Measurements from ENCODE around the gene CCSER1.
"Not testable (repeated sequence)": the region's sequence is repeated elsewhere in the genome, so short reads cannot be mapped to it uniquely, and the experiment has no call there.

The CCSER1 gene

GRCh38 chr4:90705501-90705900, 578.3 kb downstream of the CCSER1 start:
- no CpG with 5 or more reads among the region's 6 CpGs for WGBS, 2 donors (ENCODE audit: extremely low coverage in 2 of 2, insufficient read length in 2 of 2, insufficient replicate concordance in 1 of 2)
- H2BK5ac ChIP-seq (ENCODE audit: low read length); H4K91ac ChIP-seq (ENCODE audit: low read depth, low read length, poor library complexity); H3K79me1 ChIP-seq (ENCODE audit: low read depth, low read length); H3K36me3 ChIP-seq (replicated peaks in 1 of 2; ENCODE audit: control insufficient read depth in 2 of 2, insufficient read depth in 2 of 2, low read length in 2 of 2); H3K9ac ChIP-seq (ENCODE audit: low read depth, low read length, poor library complexity); H2AFZ ChIP-seq (ENCODE audit: low read length); H3K4me3 ChIP-seq (ENCODE audit: low read length in 2 of 2); H2BK120ac ChIP-seq (ENCODE audit: low read depth, low read length); H3K4me2 ChIP-seq (ENCODE audit: insufficient read depth, low read length, poor library complexity, severe bottlenecking); DNase-seq (ENCODE audit: low spot score); H2BK12ac ChIP-seq (ENCODE audit: low read length); H3K9me3 ChIP-seq (replicated peaks in 1 of 2; ENCODE audit: control insufficient read depth in 2 of 2, insufficient read depth in 1 of 2, low read depth in 1 of 2, low read length in 2 of 2); H3K4ac ChIP-seq (ENCODE audit: low read length); H3K27ac ChIP-seq (replicated peaks; ENCODE audit: low read length); H2BK15ac ChIP-seq (ENCODE audit: low read length); H3K18ac ChIP-seq (ENCODE audit: low read length); H3K4me1 ChIP-seq (ENCODE audit: control insufficient read depth in 2 of 2, insufficient read depth in 1 of 2, low read depth in 1 of 2, low read length in 2 of 2); H3K27me3 ChIP-seq (ENCODE audit: control insufficient read depth in 3 of 3, insufficient read depth in 3 of 3, low read depth in 1 of 3, low read length in 3 of 3); H3K14ac ChIP-seq (ENCODE audit: low read length); H4K8ac ChIP-seq (ENCODE audit: low read depth, low read length); H3K23ac ChIP-seq (ENCODE audit: low read depth, low read length, poor library complexity); H2AK5ac ChIP-seq (ENCODE audit: low read depth, low read length): not testable (repeated sequence)

GRCh38 chr4:90715242-90715641, 588.0 kb downstream of the CCSER1 start:
- H2BK15ac ChIP-seq (ENCODE audit: low read length), result no peak overlapping the region

GRCh38 chr4:90718931-90719330, 591.7 kb downstream of the CCSER1 start:
- Histone ChIP-seq H2BK5ac (ENCODE audit: low read length) (no peak overlapping the region), H3K27me3 (ENCODE audit: control insufficient read depth in 3 of 3, insufficient read depth in 3 of 3, low read depth in 1 of 3, low read length in 3 of 3) (no peaks in the 10 kb centered on the region), H2AFZ (ENCODE audit: low read length) (no peak overlapping the region), H3K36me3 (replicated peaks in 1 of 2; ENCODE audit: control insufficient read depth in 2 of 2, insufficient read depth in 2 of 2, low read length in 2 of 2) (no peaks in the 10 kb centered on the region), H3K4me3 (ENCODE audit: low read length in 2 of 2) (no peak overlapping the region), H4K91ac (ENCODE audit: low read depth, low read length, poor library complexity) (no peak overlapping the region), H2BK12ac (ENCODE audit: low read length) (no peak overlapping the region), H2AK5ac (ENCODE audit: low read depth, low read length) (no peak overlapping the region), H3K9me3 (replicated peaks in 1 of 2; ENCODE audit: control insufficient read depth in 2 of 2, insufficient read depth in 1 of 2, low read depth in 1 of 2, low read length in 2 of 2) (no peaks in the 10 kb centered on the region), H3K4me1 (ENCODE audit: control insufficient read depth in 2 of 2, insufficient read depth in 1 of 2, low read depth in 1 of 2, low read length in 2 of 2) (no peaks in the 10 kb centered on the region), H3K27ac (replicated peaks; ENCODE audit: low read length) (no peak overlapping the region), H4K8ac (ENCODE audit: low read depth, low read length) (no peak overlapping the region), H3K4me2 (ENCODE audit: insufficient read depth, low read length, poor library complexity, severe bottlenecking) (no peak overlapping the region), H3K18ac (ENCODE audit: low read length) (no peak overlapping the region), H3K9ac (ENCODE audit: low read depth, low read length, poor library complexity) (no peak overlapping the region), H2BK120ac (ENCODE audit: low read depth, low read length) (no peak overlapping the region), H2BK15ac (ENCODE audit: low read length) (no peak overlapping the region), H3K23ac (ENCODE audit: low read depth, low read length, poor library complexity) (no peak overlapping the region), H3K14ac (ENCODE audit: low read length) (no peak overlapping the region), H3K79me1 (ENCODE audit: low read depth, low read length) (no peaks in the 10 kb centered on the region), H3K4ac (ENCODE audit: low read length) (no peak overlapping the region)
- no CpG with 5 or more reads among the region's 10 CpGs for WGBS, 2 donors (ENCODE audit: extremely low coverage in 2 of 2, insufficient read length in 2 of 2, insufficient replicate concordance in 1 of 2)
- no peak for DNase-seq (ENCODE audit: low spot score)

More at GRCh38 chr4:90715242-90715641, 588.0 kb downstream of the CCSER1 start:
- H2BK5ac ChIP-seq (ENCODE audit: low read length), result no peak overlapping the region
- H2BK120ac ChIP-seq (ENCODE audit: low read depth, low read length), result no peak overlapping the region
- WGBS, 2 donors (ENCODE audit: extremely low coverage in 2 of 2, insufficient read length in 2 of 2, insufficient replicate concordance in 1 of 2), result no CpG with 5 or more reads among the region's 1 CpG
- no peak overlapping the region for H3K18ac ChIP-seq (ENCODE audit: low read length)
- no peaks in the 10 kb centered on the region for H3K36me3 ChIP-seq (replicated peaks in 1 of 2; ENCODE audit: control insufficient read depth in 2 of 2, insufficient read depth in 2 of 2, low read length in 2 of 2)
- H4K8ac ChIP-seq (ENCODE audit: low read depth, low read length), result no peak overlapping the region
- no peak overlapping the region for H3K4me3 ChIP-seq (ENCODE audit: low read length in 2 of 2)
- no peak overlapping the region for H2AK5ac ChIP-seq (ENCODE audit: low read depth, low read length)
- no peak overlapping the region for H4K91ac ChIP-seq (ENCODE audit: low read depth, low read length, poor library complexity)
- no peak overlapping the region for H3K4me2 ChIP-seq (ENCODE audit: insufficient read depth, low read length, poor library complexity, severe bottlenecking)
- H3K4ac ChIP-seq (ENCODE audit: low read length), result no peak overlapping the region
- H3K79me1 ChIP-seq (ENCODE audit: low read depth, low read length), result no peaks in the 10 kb centered on the region
- no peaks in the 10 kb centered on the region for H3K27me3 ChIP-seq (ENCODE audit: control insufficient read depth in 3 of 3, insufficient read depth in 3 of 3, low read depth in 1 of 3, low read length in 3 of 3)
- no peak for DNase-seq (ENCODE audit: low spot score)
- no peaks in the 10 kb centered on the region for H3K4me1 ChIP-seq (ENCODE audit: control insufficient read depth in 2 of 2, insufficient read depth in 1 of 2, low read depth in 1 of 2, low read length in 2 of 2)
- no peak overlapping the region for H3K9ac ChIP-seq (ENCODE audit: low read depth, low read length, poor library complexity)
- H2BK12ac ChIP-seq (ENCODE audit: low read length), result no peak overlapping the region
- no peak overlapping the region for H3K14ac ChIP-seq (ENCODE audit: low read length)
- no peak overlapping the region for H3K23ac ChIP-seq (ENCODE audit: low read depth, low read length, poor library complexity)
- H2AFZ ChIP-seq (ENCODE audit: low read length), result no peak overlapping the region
- H3K9me3 ChIP-seq (replicated peaks in 1 of 2; ENCODE audit: control insufficient read depth in 2 of 2, insufficient read depth in 1 of 2, low read depth in 1 of 2, low read length in 2 of 2), result no peaks in the 10 kb centered on the region
- H3K27ac ChIP-seq (replicated peaks; ENCODE audit: low read length), result no peak overlapping the region

GRCh38 chr4:90727938-90728337, 600.7 kb downstream of the CCSER1 start:
- Histone ChIP-seq H2BK15ac (ENCODE audit: low read length) (no peak overlapping the region), H4K8ac (ENCODE audit: low read depth, low read length) (no peak overlapping the region), H3K14ac (ENCODE audit: low read length) (no peak overlapping the region), H3K4me2 (ENCODE audit: insufficient read depth, low read length, poor library complexity, severe bottlenecking) (no peak overlapping the region), H2AK5ac (ENCODE audit: low read depth, low read length) (no peak overlapping the region), H2AFZ (ENCODE audit: low read length) (no peak overlapping the region), H3K79me1 (ENCODE audit: low read depth, low read length) (no peaks in the 10 kb centered on the region), H3K18ac (ENCODE audit: low read length) (no peak overlapping the region), H3K27ac (replicated peaks; ENCODE audit: low read length) (no peak overlapping the region), H2BK120ac (ENCODE audit: low read depth, low read length) (no peak overlapping the region), H2BK5ac (ENCODE audit: low read length) (no peak overlapping the region), H3K23ac (ENCODE audit: low read depth, low read length, poor library complexity) (no peak overlapping the region), H3K4me3 (ENCODE audit: low read length in 2 of 2) (no peak overlapping the region), H3K4ac (ENCODE audit: low read length) (no peak overlapping the region), H4K91ac (ENCODE audit: low read depth, low read length, poor library complexity) (no peak overlapping the region), H3K9me3 (replicated peaks in 1 of 2; ENCODE audit: control insufficient read depth in 2 of 2, insufficient read depth in 1 of 2, low read depth in 1 of 2, low read length in 2 of 2) (no peaks in the 10 kb centered on the region), H2BK12ac (ENCODE audit: low read length) (no peak overlapping the region), H3K9ac (ENCODE audit: low read depth, low read length, poor library complexity) (no peak overlapping the region), H3K36me3 (replicated peaks in 1 of 2; ENCODE audit: control insufficient read depth in 2 of 2, insufficient read depth in 2 of 2, low read length in 2 of 2) (no peaks in the 10 kb centered on the region), H3K4me1 (ENCODE audit: control insufficient read depth in 2 of 2, insufficient read depth in 1 of 2, low read depth in 1 of 2, low read length in 2 of 2) (peaks cover 0 to 7% of the 10 kb centered on the region in 2 donors), H3K27me3 (ENCODE audit: control insufficient read depth in 3 of 3, insufficient read depth in 3 of 3, low read depth in 1 of 3, low read length in 3 of 3) (no peaks in the 10 kb centered on the region)
- peak; percentile 31 for DNase-seq (ENCODE audit: low spot score)
